Stimulated activated CD4-positive, alpha-beta T cell treated with anti-CD3 and anti-CD28 coated beads, Interleukin-15, amount 100 ng/mL, for 24 hours (primary cell): ENCODE results near the gene LRRC4C.

Experiments
- DNase-seq: peaks from one replicate; pipeline ENCODE4 v3.0.0-alpha.2; 2020

Gene LRRC4C

DNA sequence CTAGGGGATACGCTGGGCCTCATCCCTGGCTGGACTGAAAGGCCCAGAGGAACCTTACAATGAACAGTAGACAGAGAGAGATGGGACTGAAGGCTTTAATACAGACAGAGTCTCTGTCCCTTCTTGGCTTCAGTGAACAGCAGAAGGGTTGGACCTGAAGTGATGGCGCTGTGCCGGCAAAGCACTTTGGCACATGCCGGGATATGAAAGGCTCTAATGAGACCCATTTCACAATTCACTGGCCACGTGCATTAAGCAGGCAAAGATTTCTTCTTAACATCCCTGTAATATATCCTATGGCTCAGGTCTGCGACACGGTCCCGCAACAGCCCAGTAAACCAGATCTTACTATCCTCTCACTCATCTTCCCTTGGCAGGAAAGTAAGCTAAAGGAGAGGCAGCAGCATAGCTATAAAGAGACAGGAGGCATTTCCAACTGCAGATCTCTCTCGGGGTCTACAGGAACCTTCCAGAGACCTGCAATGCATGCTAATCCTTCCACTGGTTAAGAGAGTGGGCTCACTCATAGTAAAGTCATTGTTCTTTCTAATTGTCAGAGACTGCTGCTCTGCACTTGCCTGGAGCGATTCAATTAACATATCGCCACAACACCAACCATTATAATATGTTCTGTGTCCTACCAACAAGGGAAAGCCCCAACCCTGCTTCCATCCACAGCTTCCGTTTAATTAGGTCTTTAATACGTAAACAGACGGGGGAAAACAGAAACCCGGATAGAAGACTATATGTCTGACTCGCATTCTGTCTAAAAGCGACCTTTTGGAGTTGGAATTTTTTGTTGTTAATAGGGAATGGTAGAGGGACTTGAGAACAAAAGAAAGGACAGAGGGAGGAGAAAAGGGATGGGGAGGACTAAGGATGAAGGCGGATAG lies 1179.0 kb downstream of the LRRC4C start:
- no peak for DNase-seq

DNA sequence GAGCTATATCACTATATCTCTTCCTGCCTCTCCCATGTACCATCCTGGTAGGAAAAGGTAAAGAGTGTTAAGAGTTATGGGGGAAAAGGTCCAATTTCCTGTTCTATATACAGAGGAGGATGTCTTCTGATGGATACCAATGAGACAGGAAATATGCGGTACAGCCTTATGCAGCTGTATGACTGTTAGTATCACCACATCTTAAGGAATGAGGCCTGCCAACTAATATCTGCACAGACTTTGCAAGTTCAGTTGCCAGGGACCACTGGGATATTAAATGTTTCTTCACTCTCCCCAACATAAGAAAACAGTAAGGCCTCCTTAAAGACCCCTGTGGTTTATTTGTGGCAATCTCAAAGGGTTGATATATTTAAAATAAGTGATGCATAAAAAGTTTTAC lies 1182.5 kb downstream of the LRRC4C start:
- no peak for DNase-seq

DNA sequence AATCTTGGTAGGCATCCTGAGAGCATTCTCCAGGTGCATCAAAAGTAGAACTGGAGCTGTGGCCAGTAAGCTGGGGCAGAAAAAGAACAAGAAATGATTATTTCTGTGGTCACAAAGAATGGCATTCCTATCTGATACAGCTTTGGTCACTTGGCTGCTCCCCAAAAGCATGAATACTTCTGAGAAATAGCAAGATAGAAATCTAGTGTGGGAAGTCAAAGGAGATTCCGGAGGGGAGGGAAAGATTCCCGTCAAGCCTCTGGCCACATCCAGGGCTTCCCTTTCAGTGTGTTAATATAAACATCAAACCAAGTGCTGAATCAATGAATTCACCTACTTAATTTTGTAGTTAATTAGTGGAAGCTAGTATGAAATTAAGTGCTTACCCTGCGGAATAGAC lies 1185.4 kb downstream of the LRRC4C start:
- DNase-seq = no peak

DNA sequence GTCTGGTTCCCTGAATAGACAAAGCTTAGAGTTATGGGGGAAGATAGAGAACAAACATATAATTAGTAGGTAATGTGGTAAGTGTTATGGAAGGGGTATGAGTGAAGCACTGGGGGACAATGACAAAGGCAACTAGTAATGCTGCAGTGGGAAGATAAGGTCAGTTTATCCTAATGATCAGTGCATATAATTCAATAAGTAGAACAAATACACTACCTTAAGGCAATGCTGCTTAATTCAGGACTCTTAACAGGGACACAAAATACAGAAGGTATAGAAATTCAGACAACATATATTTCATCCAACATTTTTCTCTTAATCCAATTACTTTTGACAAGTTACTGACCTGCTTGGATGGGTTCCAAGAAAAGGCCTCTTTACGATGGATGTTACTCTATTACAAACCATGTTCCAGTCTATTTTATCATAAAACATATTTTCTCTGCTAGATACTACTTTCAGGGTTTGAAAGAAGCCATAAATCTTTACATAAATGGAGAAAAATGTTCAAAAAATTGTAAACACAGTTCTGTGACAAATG lies 1186.2 kb downstream of the LRRC4C start:
- DNase-seq = no peak

DNA sequence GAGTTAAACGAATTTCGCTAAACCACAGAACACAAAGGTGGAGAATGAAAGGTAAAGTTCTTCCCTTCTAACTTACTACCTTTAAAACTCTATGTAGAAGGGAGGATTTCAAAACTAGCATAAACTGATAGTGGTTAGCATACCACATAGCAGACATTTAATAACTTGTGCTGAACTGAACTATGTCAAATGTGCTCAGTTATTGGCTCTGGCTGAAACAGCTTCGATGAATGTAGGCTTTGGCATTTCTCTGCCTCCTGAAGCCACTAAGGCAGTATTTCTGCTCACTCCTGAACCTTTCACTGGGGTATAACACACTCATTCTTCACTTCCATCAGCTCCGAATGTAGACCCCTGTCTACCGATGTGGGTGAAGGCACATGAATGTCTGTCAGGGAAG lies 1188.1 kb downstream of the LRRC4C start:
- no peak for DNase-seq

DNA sequence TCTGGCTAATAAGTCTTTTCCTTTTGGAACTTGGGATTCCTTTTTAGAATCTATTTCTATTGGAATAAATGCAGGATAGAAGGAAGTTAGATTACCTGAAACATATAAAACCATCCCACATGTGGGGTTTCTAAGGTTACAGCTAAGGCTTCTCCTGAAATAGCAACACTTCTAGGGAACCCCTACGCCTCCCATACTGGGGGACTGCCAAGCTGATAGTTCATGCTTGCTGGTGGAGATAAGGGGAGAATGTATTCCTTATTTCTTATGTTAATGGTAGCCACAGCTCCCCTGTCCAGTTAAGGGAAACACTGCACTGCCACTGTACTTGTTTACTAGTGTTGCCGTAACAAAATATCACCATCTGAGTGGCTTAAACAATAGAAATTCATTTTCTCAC lies 1189.6 kb downstream of the LRRC4C start:
- DNase-seq = no peak

DNA sequence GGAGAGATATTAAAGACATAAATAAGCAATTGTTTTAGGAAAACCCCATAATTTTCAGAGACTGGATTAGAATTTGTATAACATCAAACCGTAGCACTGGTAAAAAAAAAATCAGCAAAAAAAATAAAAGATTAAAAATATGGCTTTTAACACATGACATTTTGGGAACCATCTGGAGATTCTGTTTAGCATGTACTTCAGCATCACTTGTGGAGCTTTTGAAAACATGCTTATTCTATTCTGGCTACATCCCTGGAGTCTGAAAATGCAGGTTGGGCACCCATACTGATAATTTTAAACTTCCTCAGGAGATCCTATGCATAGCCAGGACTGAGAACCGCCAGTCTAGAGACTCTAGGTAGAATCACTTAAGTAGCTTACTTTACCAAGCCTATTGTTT lies 1190.9 kb downstream of the LRRC4C start:
- DNase-seq = no peak

DNA sequence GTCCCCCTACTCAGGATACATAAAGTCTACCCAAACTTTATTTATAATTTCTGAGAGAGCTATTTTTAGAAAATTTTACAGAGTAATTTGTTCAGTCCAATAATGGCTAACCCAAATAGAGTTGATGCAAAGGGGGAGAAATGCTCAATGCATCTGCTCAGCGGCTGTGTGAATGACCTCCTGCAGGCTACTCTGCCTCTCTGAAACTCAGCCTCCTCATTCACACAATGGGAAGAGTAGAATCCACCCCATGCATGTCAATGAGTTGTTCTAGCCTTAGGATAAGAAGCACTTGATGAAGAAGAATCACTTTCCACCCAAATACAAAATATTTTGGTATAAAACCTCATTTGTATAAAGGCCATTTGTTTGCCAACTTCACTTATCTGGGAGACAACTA lies 1204.0 kb downstream of the LRRC4C start:
- no peak for DNase-seq

DNA sequence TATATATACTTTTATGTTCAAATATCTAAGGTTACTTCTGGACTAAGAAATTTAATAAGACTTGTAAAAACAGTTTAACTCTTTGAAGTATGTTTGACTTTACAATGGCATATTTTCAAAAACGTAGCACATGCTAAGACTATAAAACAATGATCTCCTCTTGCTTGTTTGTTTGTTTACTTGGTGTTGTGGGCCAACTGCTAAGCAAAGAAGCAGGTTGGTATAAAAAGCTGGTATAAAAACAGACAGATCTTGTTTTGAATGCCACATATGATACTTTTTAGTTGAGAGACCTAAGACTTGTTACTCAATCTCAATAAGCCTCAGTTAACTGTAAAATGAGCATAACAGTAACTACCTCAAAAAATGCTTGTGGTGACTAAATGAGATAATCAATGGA lies 1206.3 kb downstream of the LRRC4C start:
- no peak for DNase-seq

DNA sequence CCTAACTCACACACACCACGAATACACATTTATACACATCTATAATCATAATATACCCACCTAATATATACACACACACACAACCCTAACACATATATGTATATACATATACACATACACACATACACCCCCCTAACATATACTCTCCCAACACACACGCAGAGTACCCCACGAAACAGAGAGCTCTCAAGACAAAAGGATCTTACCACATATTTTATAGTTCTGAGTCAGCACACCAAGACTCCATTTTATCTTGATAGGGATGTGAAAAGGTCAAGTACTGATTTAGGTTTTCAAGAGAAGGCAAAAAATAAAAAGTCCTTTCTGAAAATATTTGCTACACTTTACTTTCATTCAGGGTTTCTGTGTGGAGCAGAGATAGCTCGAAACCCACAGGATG lies 1207.2 kb downstream of the LRRC4C start:
- no peak for DNase-seq

DNA sequence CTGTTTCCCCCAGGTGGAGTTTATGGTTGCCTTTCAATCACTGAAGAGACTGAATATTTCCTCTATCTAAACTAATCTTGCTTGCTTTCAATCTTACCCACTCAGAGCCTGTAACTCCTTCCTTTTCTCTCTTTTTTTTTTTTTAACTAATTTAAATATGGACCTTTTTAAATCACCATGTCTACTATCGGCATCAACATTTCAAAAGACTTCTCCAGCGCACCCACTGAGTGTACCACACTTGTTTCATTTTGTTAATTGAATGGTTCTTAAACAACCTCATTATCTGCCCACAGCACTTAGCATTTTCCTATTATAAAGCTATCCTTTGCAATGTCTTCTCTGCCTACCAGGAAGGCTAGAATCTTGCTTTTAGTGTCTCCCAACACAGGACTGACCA lies 1212.5 kb downstream of the LRRC4C start:
- no peak for DNase-seq

DNA sequence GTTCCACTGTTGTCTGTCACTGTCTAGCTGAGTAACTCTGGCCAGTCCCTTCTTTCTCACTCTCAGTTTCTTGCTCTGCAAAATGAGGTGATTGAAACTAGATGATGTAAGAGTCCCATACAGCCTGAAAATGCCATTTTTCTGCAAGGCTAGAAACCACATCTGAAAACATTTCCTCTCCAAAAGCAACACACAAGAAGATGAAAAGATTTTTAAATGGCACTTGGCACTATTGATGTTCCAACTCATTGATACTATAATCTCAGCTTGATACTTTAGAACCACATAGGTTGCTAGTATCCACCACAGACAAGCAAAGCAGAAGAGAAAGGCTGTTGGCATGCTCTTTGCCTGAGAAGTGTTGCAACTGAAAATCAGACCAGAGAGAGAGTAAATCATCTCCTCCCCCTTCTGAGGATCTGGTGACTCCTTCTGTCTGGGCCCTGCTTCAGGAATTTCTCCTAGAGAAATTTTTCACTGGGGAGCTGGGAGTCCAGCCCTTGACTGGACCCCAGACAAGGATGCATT lies 1217.9 kb downstream of the LRRC4C start:
- no peak for DNase-seq

DNA sequence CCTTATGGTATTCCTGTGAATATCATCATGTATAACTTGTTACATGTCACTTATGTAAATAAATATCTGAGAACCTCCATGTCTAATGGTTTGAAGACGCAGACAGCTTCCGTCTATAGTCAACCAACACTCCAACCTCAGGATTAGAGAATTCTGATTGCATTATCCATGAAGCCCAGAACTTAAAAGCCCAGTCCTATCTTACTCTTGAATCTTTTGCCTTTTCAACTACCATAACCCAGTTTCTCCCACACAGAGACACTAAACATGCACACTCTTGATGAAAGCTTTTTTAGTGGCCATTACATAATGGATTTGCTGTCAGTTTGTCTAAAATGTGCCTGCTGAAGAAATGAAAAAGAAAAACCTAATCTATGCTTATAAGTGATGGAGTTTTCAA lies 1219.2 kb downstream of the LRRC4C start:
- DNase-seq = no peak

DNA sequence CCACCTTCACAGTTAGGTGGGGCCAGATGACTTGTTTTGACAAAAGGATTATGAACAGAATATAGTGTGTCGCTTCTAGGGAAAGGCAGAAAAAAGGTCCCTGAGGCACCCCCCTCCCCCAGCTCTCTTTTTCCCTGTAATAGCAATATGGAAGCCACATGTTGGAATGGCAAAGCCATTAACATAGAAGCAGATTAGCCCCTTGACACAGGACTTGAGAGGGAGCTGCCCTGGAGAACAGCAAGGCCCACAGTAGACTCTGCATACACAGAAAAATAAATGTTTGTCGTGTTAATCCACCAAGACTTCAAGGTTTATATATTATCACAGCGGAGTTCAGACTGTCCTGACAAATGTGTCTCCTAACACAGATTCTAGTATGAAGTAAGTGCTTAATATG lies 1222.9 kb downstream of the LRRC4C start:
- DNase-seq = no peak

DNA sequence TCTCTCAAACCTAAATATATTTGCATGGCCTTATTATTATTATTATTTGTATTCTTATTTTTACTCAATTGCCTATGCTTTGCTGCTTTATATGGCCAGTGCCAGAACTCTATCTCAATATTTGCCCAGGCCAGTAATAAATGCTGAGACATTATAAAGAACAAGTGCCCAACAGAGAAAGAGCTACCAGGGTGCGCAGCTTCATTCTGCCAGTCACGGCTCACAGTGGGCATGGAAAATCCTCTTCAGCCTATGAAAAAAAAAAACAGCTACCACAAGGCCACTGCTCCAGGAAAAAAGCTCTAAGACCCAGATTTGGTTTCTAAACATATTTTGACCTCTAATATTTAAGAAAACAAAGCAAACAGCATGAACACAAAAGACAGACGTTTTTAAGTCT lies 1223.6 kb downstream of the LRRC4C start:
- no peak for DNase-seq

DNA sequence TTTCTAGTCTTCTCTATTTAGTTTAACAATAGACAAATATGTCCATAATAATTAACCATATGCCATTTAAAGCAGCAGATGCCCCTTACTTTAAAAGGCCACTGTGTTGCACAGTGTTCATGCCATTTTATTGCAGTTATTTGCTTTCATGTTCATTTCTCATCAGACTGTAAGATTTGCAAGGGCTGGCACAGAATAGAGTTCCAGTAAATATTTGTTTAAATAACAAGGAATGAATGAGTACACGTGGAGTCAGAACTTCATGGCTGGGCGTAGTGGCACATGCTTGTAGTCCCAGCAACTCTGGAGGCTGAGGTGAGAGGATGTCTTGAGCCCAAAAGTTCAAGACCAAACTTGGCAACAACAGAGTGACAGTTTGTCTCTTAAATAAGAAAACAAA lies 1228.6 kb downstream of the LRRC4C start:
- no peak for DNase-seq

DNA sequence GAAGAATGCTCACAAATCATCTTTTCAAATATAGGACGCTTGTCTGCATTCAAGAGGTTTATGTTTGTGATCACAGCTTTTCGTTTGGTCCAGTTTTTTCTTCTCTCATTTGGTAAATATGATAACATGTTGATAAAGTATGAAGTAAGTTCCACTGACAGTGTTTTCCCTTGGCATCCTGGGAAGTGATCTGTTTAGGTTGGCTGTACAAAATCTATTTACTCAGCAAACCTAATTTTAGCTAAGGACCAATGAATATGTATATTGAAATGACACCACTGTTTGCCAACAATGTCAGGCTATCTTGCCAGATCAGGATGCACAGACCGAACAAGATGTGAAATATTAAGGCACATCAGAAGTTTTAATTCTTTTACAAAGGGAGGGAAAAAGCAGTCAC lies 1230.8 kb downstream of the LRRC4C start:
- no peak for DNase-seq

DNA sequence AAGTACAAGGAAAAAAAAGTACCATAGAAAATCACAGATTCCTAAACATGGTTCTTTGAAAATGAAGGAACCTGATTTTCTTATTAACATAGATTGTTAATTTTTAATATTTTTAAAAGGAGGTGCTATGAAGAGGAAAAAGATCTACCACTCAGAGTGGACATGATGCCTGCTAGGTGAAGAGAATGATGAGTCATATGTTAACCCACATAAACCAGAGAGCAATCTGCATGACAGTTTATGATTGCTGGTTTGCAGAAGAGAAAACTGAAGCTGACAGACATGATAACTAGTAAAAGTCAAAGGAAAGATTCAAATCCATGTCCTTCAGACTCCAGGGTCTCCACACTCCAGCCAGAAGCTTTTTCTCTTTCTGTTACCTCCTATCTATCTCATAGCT lies 1231.7 kb downstream of the LRRC4C start:
- DNase-seq = no peak

DNA sequence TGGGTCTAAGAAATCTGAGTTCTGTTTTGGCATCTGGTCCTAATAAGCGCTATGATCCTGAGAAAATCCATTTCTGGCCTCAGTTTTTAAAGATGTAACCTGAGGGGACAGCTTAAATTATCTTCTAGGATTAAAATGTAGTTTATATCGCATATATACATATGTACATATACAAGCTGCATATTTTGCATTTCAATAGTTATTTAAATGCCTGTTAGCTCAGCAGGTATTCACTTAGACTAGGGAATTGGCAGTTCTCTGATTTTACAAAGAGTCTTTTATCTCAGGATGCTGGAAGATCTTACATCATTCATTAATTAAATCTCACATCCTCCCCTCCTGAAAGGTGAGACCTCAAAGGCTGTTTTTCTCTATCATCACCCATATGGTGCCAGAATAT lies 1232.8 kb downstream of the LRRC4C start:
- DNase-seq = no peak

DNA sequence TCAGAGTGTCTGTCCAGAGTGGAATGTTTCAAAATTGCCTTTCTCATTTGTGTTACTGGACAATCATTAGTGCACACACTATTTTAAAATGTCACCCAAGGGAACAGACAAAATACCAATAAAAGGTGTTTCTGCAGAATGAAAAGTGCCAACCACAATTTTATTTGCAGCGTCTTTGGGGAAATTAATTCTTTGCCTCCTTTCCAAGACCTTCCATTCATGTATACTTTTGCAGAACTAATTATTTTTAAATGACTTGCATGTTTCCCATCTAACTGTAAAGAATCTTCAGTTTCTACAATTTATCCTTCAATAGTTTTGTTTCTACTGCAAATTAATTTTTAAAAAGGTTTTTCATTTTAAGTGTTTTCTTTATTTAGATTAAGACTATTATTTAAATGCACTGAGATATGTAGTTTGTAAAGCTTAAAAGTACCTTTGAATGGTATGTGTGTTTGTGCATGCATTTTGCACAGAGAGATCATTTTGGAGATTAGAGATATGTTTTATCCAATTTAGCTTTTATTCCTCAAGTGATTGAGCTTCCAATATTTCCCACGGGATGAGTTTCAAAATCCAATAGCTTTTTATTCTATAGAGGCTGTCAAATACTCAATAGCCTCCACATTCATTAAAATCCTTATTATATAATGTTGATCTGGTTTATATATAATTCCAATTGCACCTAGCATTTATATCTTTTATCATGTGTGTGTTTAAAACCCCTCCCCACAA lies 1235.7 kb downstream of the LRRC4C start:
- DNase-seq = no peak

DNA sequence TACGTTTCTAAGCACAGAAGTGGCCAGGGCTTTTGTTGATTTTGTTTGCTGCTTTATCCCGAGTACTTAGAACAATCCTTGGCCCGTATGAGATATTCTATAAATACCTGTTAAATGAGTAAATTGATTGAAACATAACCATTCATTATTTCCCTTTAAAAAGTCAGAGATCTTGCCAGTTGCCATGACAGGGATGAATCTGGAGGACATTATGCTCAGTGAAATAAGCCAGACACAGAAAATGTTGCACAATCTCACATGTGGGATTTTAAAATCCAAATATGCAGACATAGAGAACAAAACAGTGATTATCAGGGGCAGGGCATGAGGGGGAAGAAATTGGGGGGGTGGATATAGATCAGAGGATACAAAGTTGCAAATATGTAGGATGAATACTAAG lies 1240.1 kb downstream of the LRRC4C start:
- DNase-seq = no peak

DNA sequence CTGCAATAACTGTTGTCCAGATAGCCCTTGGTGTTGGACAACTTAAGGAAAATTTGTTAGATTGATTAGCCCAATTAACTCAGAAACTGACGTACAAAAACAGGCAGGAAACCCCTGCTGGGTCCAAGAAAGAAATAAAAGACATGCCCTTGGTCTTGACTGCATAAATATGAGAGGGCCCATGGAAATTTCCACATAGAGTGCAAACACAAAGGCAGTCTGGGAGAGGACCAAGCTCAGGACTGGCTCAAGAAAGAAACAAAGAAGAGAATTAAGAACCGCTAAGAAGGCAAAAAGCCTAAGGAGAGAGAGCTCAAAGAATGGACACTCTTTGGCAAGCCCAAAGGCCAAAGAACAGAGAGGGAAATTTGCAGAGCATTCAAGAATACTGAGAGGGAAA lies 1243.9 kb downstream of the LRRC4C start:
- DNase-seq = no peak

DNA sequence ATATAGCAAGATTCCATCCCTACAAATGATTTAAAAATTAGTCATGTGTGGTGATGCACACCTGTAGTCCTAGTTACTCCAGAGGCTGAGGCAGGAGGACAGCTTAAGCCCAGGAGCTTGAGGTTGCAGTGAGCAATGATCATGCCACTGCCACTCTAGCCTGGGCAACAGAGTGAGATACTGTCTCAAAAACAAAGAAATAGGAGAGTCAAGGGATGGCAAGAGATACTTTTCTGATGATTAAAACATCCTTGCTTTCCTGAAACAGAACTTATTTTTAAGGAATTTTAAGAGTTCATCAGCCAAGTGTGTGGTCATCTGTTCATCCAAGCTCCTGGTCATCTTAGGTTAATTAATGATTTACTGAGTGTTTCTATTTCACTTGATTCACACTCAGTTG lies 1252.0 kb downstream of the LRRC4C start:
- DNase-seq = no peak

DNA sequence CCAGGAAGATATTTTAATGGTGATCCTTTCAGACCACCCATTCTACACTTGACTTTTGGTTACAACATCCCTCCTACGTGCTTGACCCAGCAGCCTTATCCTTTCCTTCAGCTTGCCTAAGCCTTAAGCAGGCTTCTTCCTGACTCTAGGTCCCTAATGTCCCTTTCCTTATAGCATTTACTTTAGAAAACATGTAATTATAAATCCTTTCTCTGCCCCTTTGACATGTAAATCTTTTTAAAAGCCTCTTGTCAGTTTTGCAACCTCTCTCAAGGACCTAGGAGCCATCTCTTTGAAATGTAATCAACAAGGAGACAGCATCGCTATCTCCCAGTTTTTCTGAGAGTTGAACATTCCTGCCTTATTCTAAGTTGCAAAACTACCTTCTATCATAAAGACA lies 1255.2 kb downstream of the LRRC4C start:
- DNase-seq = no peak
